NCI-H510A treated with DMSO at 0.1 percent for 48 hours (cell line): ENCODE results near the gene AFAP1.
A peak's percentile ranks its signal among the peaks of the same experiment; 100 is the strongest.

Experiments
- DNase-seq: peaks from one replicate; lab custom pipeline; 2025; lab: John Stamatoyannopoulos, UW

Gene AFAP1

GRCh38 chr4:7892212-7893019 is 47.2 kb downstream of the AFAP1 start:
- DNase-seq, result no peak

- DNase-seq, result no peak
Observed at GRCh38 chr4:7890635-7891393, 48.8 kb downstream of the AFAP1 start.

GRCh38 chr4:7887436-7887835 is 52.2 kb downstream of the AFAP1 start:
- no peak for DNase-seq

GRCh38 chr4:7886007-7886973 is 53.4 kb downstream of the AFAP1 start:
- DNase-seq, result no peak

GRCh38 chr4:7885216-7886006 is 54.2 kb downstream of the AFAP1 start:
- DNase-seq, result no peak

- no peak for DNase-seq
Observed at GRCh38 chr4:7880683-7881082, 59.0 kb downstream of the AFAP1 start.

GRCh38 chr4:7879127-7879526 is 60.5 kb downstream of the AFAP1 start:
- DNase-seq, result no peak

- no peak for DNase-seq
Observed at GRCh38 chr4:7878323-7878722, 61.3 kb downstream of the AFAP1 start.

- no peak for DNase-seq
Observed at GRCh38 chr4:7877176-7877575, 62.5 kb downstream of the AFAP1 start.

- DNase-seq, result no peak
Observed at GRCh38 chr4:7876201-7876875, 63.3 kb downstream of the AFAP1 start.

- DNase-seq, result no peak
Observed at GRCh38 chr4:7874838-7875237, 64.8 kb downstream of the AFAP1 start.

- no peak for DNase-seq
Observed at GRCh38 chr4:7873881-7874280, 65.8 kb downstream of the AFAP1 start.

GRCh38 chr4:7872264-7872771 is 67.3 kb downstream of the AFAP1 start:
- DNase-seq, result peak; percentile 70

- no peak for DNase-seq
Observed at GRCh38 chr4:7871356-7871755, 68.3 kb downstream of the AFAP1 start.

- no peak for DNase-seq
Observed at GRCh38 chr4:7868892-7869471, 70.7 kb downstream of the AFAP1 start.

GRCh38 chr4:7868436-7868775 is 71.3 kb downstream of the AFAP1 start:
- no peak for DNase-seq

- DNase-seq, result no peak
Observed at GRCh38 chr4:7867701-7868435, 71.8 kb downstream of the AFAP1 start.

GRCh38 chr4:7867191-7867590 is 72.5 kb downstream of the AFAP1 start:
- no peak for DNase-seq

- no peak for DNase-seq
Observed at GRCh38 chr4:7865533-7865932, 74.1 kb downstream of the AFAP1 start.

GRCh38 chr4:7864685-7865084 is 75.0 kb downstream of the AFAP1 start:
- DNase-seq, result no peak
